ENCODE measurements around the gene HNRNPF.

DNA sequence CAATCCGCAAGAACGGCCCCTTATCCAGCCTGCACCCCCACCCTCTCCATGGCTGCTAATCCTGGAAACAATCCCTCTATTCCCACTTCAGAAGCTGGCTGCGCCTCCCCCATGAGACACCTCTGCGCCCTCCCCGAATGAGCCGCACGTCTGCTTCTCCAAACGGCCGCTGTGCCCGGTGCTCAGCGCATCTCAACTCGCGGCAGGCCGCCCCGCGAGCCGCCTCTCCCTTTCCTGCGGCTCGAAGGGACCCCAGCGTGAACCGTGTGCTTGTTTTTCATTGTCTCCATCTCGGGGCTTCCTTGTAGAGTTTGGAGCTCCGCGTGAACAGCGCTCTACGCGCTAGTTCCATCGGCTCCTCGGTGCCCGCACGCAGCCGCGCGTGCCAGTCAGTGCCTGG, 58.3 kb downstream of the HNRNPF start:
- TF ChIP-seq, protein P1, sequence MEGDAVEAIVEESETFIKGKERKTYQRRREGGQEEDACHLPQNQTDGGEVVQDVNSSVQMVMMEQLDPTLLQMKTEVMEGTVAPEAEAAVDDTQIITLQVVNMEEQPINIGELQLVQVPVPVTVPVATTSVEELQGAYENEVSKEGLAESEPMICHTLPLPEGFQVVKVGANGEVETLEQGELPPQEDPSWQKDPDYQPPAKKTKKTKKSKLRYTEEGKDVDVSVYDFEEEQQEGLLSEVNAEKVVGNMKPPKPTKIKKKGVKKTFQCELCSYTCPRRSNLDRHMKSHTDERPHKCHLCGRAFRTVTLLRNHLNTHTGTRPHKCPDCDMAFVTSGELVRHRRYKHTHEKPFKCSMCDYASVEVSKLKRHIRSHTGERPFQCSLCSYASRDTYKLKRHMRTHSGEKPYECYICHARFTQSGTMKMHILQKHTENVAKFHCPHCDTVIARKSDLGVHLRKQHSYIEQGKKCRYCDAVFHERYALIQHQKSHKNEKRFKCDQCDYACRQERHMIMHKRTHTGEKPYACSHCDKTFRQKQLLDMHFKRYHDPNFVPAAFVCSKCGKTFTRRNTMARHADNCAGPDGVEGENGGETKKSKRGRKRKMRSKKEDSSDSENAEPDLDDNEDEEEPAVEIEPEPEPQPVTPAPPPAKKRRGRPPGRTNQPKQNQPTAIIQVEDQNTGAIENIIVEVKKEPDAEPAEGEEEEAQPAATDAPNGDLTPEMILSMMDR (IDR thresholded peaks at IDR 0.05; ENCODE audit: low read depth, low read length, missing input control), result no peak
- TF ChIP-seq YY1 (IDR thresholded peaks at IDR 0.05), result no peak
- TF ChIP-seq, protein P2, sequence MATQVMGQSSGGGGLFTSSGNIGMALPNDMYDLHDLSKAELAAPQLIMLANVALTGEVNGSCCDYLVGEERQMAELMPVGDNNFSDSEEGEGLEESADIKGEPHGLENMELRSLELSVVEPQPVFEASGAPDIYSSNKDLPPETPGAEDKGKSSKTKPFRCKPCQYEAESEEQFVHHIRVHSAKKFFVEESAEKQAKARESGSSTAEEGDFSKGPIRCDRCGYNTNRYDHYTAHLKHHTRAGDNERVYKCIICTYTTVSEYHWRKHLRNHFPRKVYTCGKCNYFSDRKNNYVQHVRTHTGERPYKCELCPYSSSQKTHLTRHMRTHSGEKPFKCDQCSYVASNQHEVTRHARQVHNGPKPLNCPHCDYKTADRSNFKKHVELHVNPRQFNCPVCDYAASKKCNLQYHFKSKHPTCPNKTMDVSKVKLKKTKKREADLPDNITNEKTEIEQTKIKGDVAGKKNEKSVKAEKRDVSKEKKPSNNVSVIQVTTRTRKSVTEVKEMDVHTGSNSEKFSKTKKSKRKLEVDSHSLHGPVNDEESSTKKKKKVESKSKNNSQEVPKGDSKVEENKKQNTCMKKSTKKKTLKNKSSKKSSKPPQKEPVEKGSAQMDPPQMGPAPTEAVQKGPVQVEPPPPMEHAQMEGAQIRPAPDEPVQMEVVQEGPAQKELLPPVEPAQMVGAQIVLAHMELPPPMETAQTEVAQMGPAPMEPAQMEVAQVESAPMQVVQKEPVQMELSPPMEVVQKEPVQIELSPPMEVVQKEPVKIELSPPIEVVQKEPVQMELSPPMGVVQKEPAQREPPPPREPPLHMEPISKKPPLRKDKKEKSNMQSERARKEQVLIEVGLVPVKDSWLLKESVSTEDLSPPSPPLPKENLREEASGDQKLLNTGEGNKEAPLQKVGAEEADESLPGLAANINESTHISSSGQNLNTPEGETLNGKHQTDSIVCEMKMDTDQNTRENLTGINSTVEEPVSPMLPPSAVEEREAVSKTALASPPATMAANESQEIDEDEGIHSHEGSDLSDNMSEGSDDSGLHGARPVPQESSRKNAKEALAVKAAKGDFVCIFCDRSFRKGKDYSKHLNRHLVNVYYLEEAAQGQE (IDR thresholded peaks at IDR 0.05), result no peak
- TF ChIP-seq RAD21 (IDR thresholded peaks at IDR 0.05), result no peak
- TF ChIP-seq TAF1 (conservative IDR thresholded peaks at IDR 0.05), result no peak
- no peak for TF ChIP-seq GABPA (IDR thresholded peaks at IDR 0.05 in 1 of 2, conservative IDR thresholded peaks at IDR 0.05 in 1 of 2)
- no peak for TF ChIP-seq FOXA2 (IDR thresholded peaks at IDR 0.05)
- TF ChIP-seq, protein P3, sequence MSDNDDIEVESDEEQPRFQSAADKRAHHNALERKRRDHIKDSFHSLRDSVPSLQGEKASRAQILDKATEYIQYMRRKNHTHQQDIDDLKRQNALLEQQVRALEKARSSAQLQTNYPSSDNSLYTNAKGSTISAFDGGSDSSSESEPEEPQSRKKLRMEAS (IDR thresholded peaks at IDR 0.05), result no peak
- no peak for TF ChIP-seq RXRA (IDR thresholded peaks at IDR 0.05)
- TF ChIP-seq, protein P4, sequence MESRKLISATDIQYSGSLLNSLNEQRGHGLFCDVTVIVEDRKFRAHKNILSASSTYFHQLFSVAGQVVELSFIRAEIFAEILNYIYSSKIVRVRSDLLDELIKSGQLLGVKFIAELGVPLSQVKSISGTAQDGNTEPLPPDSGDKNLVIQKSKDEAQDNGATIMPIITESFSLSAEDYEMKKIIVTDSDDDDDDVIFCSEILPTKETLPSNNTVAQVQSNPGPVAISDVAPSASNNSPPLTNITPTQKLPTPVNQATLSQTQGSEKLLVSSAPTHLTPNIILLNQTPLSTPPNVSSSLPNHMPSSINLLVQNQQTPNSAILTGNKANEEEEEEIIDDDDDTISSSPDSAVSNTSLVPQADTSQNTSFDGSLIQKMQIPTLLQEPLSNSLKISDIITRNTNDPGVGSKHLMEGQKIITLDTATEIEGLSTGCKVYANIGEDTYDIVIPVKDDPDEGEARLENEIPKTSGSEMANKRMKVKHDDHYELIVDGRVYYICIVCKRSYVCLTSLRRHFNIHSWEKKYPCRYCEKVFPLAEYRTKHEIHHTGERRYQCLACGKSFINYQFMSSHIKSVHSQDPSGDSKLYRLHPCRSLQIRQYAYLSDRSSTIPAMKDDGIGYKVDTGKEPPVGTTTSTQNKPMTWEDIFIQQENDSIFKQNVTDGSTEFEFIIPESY (IDR thresholded peaks at IDR 0.05), result no peak
- TF ChIP-seq SP1 (IDR thresholded peaks at IDR 0.05), result no peak
- TF ChIP-seq JUND (IDR thresholded peaks at IDR 0.05), result no peak
- TF ChIP-seq, protein P5, sequence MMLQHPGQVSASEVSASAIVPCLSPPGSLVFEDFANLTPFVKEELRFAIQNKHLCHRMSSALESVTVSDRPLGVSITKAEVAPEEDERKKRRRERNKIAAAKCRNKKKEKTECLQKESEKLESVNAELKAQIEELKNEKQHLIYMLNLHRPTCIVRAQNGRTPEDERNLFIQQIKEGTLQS (IDR thresholded peaks at IDR 0.05), result no peak
